Liver (tissue), 3 donors: ENCODE measurements around the gene PARD3B.

Source experiments
- ATF3 ChIP-seq: IDR thresholded peaks from 2 replicates; pipeline ENCODE4 v1.6.1; 2016; ENCODE audit warnings: antibody characterized with exemption
- CTCF ChIP-seq: fragments of 150-350 bp; IDR thresholded peaks from 2 replicates; pipeline ENCODE4 v1.5.1; 2017; ENCODE audit warnings: improper control_type of control experiment, low read depth, low read length; ENCODE audit not compliant: missing input control
- EGR1 ChIP-seq, 2 donors: IDR thresholded peaks; 2 replicates each; pipeline ENCODE4 v1.6.1; 2016 to 2018; ENCODE audit warnings: antibody characterized with exemption in 2 of 2, low read depth in 2 of 2
- FOXA2 ChIP-seq: IDR thresholded peaks from 2 replicates; pipeline ENCODE4 v1.6.1; 2016; ENCODE audit warnings: antibody characterized with exemption
- GABPA ChIP-seq, 2 donors: IDR thresholded peaks in 1 of 2; conservative IDR thresholded peaks in 1 of 2; 2 replicates each; pipeline ENCODE4 v1.6.1; 2016; ENCODE audit warnings: antibody characterized with exemption in 2 of 2, mild to moderate bottlenecking in 1 of 2, moderate library complexity in 1 of 2
- JUND ChIP-seq, 2 donors: IDR thresholded peaks; 2 replicates each; pipeline ENCODE4 v1.6.1; 2016; ENCODE audit warnings: antibody characterized with exemption in 2 of 2
- MAX ChIP-seq: IDR thresholded peaks from 2 replicates; pipeline ENCODE4 v1.6.1; 2016; ENCODE audit warnings: antibody characterized with exemption
- RAD21 ChIP-seq, 2 donors: IDR thresholded peaks; 2 replicates each; pipeline ENCODE4 v1.6.1; 2016; ENCODE audit warnings: antibody characterized with exemption in 2 of 2, mild to moderate bottlenecking in 2 of 2
- RXRA ChIP-seq, 2 donors: IDR thresholded peaks; 2 replicates each; pipeline ENCODE4 v1.6.1; 2017 to 2018; ENCODE audit warnings: antibody characterized with exemption in 2 of 2, mild to moderate bottlenecking in 1 of 2
- SP1 ChIP-seq: IDR thresholded peaks from 2 replicates; pipeline ENCODE4 v1.6.1; 2018; ENCODE audit warnings: antibody characterized with exemption, mild to moderate bottlenecking
- TAF1 ChIP-seq: conservative IDR thresholded peaks from 2 replicates; pipeline ENCODE4 v1.6.1; 2016; ENCODE audit warnings: antibody characterized with exemption, mild to moderate bottlenecking
- YY1 ChIP-seq: IDR thresholded peaks from 2 replicates; pipeline ENCODE4 v1.6.1; 2016; ENCODE audit warnings: antibody characterized with exemption, mild to moderate bottlenecking
- TF ChIP-seq, protein P1 (sequence below): IDR thresholded peaks from 2 replicates; pipeline ENCODE4 v1.6.1; 2016; ENCODE audit warnings: antibody characterized with exemption
- TF ChIP-seq, protein P2 (sequence below): IDR thresholded peaks from 2 replicates; pipeline ENCODE4 v1.6.1; 2016; ENCODE audit warnings: antibody characterized with exemption, mild to moderate bottlenecking
- donor health status: healthy.
- donor health status: healthy.

DNA sequence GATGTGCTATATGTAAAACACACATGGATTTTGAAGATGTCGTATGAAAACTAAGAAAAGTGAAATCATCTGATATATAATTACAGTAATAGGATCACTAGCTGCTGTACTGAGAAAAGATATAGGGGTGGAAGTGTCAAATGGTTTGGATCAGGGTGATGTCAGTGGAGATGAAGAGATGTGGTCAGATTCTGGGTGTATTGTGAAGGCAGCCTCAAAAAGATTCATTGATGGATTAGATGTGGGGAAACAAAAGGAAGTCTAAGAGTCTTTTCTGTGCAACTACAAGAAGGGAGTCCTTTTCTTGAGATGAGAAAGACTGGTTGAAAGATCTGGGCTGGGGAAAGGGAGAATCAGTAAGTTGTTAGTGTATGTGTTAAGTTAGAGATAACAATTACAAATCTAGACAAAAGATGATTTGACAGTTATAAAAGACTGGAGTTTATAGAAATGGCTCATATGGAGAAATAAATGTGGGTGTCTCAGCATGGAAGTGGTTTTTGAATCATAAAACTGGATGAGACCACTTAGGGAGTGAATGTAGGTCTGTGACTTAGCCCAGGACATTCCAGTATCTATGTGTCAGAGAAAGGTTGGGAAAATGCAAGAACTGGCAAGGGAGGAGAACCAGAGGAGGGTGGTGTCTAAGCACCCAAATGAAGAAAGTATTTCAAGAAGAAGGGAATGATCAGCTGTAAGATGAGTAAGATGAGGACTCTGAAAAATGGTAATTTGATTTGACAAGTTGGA, 347.4 kb downstream of the PARD3B start:
- TF ChIP-seq JUND (IDR thresholded peaks at IDR 0.05) (no peak), MAX (no peak), RXRA (IDR thresholded peaks at IDR 0.05) (no peak), YY1 (no peak), RAD21 (IDR thresholded peaks at IDR 0.05) (no peak), CTCF (no peak), GABPA (IDR thresholded peaks at IDR 0.05 in 1 of 2, conservative IDR thresholded peaks at IDR 0.05 in 1 of 2) (no peak), EGR1 (IDR thresholded peaks at IDR 0.05; ENCODE audit: low read depth in 2 of 2) (no peak), SP1 (no peak), ATF3 (no peak), TAF1 (no peak), FOXA2 (no peak)
- TF ChIP-seq, protein P1, sequence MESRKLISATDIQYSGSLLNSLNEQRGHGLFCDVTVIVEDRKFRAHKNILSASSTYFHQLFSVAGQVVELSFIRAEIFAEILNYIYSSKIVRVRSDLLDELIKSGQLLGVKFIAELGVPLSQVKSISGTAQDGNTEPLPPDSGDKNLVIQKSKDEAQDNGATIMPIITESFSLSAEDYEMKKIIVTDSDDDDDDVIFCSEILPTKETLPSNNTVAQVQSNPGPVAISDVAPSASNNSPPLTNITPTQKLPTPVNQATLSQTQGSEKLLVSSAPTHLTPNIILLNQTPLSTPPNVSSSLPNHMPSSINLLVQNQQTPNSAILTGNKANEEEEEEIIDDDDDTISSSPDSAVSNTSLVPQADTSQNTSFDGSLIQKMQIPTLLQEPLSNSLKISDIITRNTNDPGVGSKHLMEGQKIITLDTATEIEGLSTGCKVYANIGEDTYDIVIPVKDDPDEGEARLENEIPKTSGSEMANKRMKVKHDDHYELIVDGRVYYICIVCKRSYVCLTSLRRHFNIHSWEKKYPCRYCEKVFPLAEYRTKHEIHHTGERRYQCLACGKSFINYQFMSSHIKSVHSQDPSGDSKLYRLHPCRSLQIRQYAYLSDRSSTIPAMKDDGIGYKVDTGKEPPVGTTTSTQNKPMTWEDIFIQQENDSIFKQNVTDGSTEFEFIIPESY: no peak
- TF ChIP-seq, protein P2, sequence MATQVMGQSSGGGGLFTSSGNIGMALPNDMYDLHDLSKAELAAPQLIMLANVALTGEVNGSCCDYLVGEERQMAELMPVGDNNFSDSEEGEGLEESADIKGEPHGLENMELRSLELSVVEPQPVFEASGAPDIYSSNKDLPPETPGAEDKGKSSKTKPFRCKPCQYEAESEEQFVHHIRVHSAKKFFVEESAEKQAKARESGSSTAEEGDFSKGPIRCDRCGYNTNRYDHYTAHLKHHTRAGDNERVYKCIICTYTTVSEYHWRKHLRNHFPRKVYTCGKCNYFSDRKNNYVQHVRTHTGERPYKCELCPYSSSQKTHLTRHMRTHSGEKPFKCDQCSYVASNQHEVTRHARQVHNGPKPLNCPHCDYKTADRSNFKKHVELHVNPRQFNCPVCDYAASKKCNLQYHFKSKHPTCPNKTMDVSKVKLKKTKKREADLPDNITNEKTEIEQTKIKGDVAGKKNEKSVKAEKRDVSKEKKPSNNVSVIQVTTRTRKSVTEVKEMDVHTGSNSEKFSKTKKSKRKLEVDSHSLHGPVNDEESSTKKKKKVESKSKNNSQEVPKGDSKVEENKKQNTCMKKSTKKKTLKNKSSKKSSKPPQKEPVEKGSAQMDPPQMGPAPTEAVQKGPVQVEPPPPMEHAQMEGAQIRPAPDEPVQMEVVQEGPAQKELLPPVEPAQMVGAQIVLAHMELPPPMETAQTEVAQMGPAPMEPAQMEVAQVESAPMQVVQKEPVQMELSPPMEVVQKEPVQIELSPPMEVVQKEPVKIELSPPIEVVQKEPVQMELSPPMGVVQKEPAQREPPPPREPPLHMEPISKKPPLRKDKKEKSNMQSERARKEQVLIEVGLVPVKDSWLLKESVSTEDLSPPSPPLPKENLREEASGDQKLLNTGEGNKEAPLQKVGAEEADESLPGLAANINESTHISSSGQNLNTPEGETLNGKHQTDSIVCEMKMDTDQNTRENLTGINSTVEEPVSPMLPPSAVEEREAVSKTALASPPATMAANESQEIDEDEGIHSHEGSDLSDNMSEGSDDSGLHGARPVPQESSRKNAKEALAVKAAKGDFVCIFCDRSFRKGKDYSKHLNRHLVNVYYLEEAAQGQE: no peak
